ENCODE results near the gene SEZ6.

Gene SEZ6

DNA sequence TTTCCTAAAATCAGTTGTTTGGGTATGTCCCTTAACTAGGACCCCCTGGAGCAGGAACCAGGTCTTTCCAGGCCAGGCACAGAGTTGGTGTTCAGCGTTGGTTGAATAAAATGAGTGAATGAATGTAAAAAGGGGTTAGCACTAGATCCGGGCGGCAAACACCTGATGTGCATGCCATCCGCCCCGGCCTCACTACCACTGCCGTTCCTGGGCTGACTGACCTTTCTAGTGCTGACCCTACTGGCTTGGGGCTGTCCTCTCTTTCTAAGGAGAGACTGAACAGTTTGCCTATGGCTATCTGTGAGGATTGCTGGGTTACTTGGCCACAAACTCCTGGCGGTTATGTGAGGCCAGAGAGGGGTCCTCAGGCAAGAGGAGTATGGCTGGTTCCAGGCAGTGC is 44.4 kb downstream of the SEZ6 start:
- Histone ChIP-seq H3K4me1 (ENCODE audit: low read length) (no peaks in the 10 kb centered on the region), H3K27ac (ENCODE audit: low read length) (no peak overlapping the region), H3K79me2 (ENCODE audit: low read length) (no peaks in the 10 kb centered on the region), H3K4me3 (ENCODE audit: low read length) (no peak overlapping the region), H3K9me3 (replicated peaks; ENCODE audit: insufficient read depth, low read length) (no peaks in the 10 kb centered on the region), H3K36me3 (replicated peaks; ENCODE audit: insufficient read depth, low read length) (no peaks in the 10 kb centered on the region), H3K9me2 (replicated peaks; ENCODE audit: insufficient read depth, low read length) (no peaks in the 10 kb centered on the region), H2AFZ (ENCODE audit: low read length) (no peak overlapping the region), H3K27me3 (replicated peaks; ENCODE audit: insufficient read depth, low read length) (peaks cover 16% of the 10 kb centered on the region), H3F3A (ENCODE audit: insufficient read depth, low read length) (no peaks in the 10 kb centered on the region), H4K20me1 (ENCODE audit: insufficient read depth, low read length) (no peaks in the 10 kb centered on the region), H3K4me2 (ENCODE audit: low read depth, low read length) (no peak overlapping the region), H3K9ac (ENCODE audit: low read length) (no peak overlapping the region)
- no peak for DNase-seq
- TF ChIP-seq EZH2phosphoT487 (IDR thresholded peaks at IDR 0.05; ENCODE audit: low read length) (no peak), EZH2 (optimal IDR thresholded peaks at IDR 0.05; ENCODE audit: low read depth, low read length) (no peak)
- TF ChIP-seq, protein P1, sequence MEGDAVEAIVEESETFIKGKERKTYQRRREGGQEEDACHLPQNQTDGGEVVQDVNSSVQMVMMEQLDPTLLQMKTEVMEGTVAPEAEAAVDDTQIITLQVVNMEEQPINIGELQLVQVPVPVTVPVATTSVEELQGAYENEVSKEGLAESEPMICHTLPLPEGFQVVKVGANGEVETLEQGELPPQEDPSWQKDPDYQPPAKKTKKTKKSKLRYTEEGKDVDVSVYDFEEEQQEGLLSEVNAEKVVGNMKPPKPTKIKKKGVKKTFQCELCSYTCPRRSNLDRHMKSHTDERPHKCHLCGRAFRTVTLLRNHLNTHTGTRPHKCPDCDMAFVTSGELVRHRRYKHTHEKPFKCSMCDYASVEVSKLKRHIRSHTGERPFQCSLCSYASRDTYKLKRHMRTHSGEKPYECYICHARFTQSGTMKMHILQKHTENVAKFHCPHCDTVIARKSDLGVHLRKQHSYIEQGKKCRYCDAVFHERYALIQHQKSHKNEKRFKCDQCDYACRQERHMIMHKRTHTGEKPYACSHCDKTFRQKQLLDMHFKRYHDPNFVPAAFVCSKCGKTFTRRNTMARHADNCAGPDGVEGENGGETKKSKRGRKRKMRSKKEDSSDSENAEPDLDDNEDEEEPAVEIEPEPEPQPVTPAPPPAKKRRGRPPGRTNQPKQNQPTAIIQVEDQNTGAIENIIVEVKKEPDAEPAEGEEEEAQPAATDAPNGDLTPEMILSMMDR (IDR thresholded peaks at IDR 0.05; ENCODE audit: low read length) = no peak

DNA sequence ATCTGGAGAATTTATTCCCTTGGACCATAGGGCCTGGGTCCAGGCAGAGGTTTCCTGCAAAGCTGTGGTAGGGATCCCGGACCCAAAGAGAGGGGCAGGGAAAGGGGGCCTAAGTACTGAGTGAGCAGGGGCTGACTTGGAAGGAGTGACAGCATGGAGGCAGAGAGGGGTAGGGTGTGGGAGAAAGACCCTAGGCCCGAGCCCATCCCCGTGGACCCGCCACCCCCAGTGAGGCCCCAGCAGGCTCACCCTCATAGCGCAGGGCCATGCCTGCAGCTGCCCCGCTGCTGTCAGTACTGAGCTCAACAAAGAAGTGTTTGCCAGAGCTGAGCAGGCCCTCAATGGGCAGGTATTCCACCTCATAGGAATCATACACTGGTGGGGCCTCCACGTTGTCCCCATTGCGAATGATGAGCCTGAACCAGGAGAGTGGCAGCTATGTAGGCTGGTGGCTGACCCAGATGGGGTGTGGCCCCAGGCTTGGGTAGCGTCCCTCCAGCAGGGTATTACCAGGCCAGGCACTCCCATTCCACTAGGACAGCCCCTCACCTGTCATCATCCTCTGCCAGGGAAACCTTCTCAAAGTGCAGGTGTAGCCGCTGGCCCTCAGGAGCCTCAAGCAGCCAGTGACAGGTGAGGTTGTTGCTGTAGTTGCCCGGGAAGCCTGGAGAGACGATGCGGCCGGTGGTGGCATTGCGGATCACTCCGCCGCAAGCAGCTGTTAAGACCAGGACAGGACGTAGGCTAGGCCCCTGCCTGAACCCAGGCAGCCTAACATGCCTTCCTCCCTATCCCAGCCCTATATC is 45.4 kb downstream of the SEZ6 start:
- Histone ChIP-seq H3K36me3 (replicated peaks; ENCODE audit: insufficient read depth, low read length) (no peaks in the 10 kb centered on the region), H3K9me2 (replicated peaks; ENCODE audit: insufficient read depth, low read length) (no peaks in the 10 kb centered on the region), H3K79me2 (ENCODE audit: low read length) (no peaks in the 10 kb centered on the region), H3K9me3 (replicated peaks; ENCODE audit: insufficient read depth, low read length) (no peaks in the 10 kb centered on the region), H3K27ac (ENCODE audit: low read length) (no peak overlapping the region), H3K4me1 (ENCODE audit: low read length) (no peaks in the 10 kb centered on the region), H3K4me3 (ENCODE audit: low read length) (no peak overlapping the region), H4K20me1 (ENCODE audit: insufficient read depth, low read length) (no peaks in the 10 kb centered on the region), H3K27me3 (replicated peaks; ENCODE audit: insufficient read depth, low read length) (peaks cover 16% of the 10 kb centered on the region), H2AFZ (ENCODE audit: low read length) (no peak overlapping the region), H3K9ac (ENCODE audit: low read length) (no peak overlapping the region), H3K4me2 (ENCODE audit: low read depth, low read length) (no peak overlapping the region), H3F3A (ENCODE audit: insufficient read depth, low read length) (no peaks in the 10 kb centered on the region)
- no peak for DNase-seq
- TF ChIP-seq EZH2phosphoT487 (IDR thresholded peaks at IDR 0.05; ENCODE audit: low read length) (no peak), EZH2 (optimal IDR thresholded peaks at IDR 0.05; ENCODE audit: low read depth, low read length) (no peak)
- TF ChIP-seq, protein P1 (IDR thresholded peaks at IDR 0.05; ENCODE audit: low read length) = no peak

DNA sequence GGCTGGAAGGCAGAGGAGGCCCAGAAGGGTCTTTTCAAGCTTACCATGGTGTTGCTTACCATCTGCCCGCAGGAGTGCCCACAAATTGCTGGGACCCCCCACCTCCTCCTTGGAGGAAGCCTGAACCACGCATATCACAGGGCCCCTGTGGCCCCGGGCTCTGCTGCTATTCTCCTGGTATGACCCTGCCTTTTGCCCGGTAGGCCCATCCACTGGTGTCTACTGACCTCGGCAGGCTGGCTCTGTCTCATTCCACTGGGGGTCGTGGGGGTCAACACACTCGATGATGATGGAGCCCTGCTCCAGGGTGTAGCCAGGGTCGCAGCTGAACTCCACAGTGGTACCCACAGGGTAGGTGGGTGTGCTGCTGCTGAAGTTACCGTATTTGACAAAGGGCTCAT is 46.4 kb downstream of the SEZ6 start:
- no peak overlapping the region for H3K4me3 ChIP-seq (ENCODE audit: low read length)
- H3K27ac ChIP-seq (ENCODE audit: low read length) = no peak overlapping the region
- H2AFZ ChIP-seq (ENCODE audit: low read length) = no peak overlapping the region
- DNase-seq = no peak
- TF ChIP-seq EZH2 (optimal IDR thresholded peaks at IDR 0.05; ENCODE audit: low read depth, low read length) (no peak), EZH2phosphoT487 (IDR thresholded peaks at IDR 0.05; ENCODE audit: low read length) (no peak)
- TF ChIP-seq, protein P1 (IDR thresholded peaks at IDR 0.05; ENCODE audit: low read length) = no peak
- H3F3A ChIP-seq (ENCODE audit: insufficient read depth, low read length) = no peaks in the 10 kb centered on the region
- H3K4me2 ChIP-seq (ENCODE audit: low read depth, low read length) = no peak overlapping the region
- no peak overlapping the region for H3K9ac ChIP-seq (ENCODE audit: low read length)
- no peaks in the 10 kb centered on the region for H3K9me2 ChIP-seq (replicated peaks; ENCODE audit: insufficient read depth, low read length)
- no peaks in the 10 kb centered on the region for H4K20me1 ChIP-seq (ENCODE audit: insufficient read depth, low read length)
- H3K9me3 ChIP-seq (replicated peaks; ENCODE audit: insufficient read depth, low read length) = no peaks in the 10 kb centered on the region
- no peaks in the 10 kb centered on the region for H3K36me3 ChIP-seq (replicated peaks; ENCODE audit: insufficient read depth, low read length)
- H3K27me3 ChIP-seq (replicated peaks; ENCODE audit: insufficient read depth, low read length) = peaks cover 15% of the 10 kb centered on the region
- no peaks in the 10 kb centered on the region for H3K79me2 ChIP-seq (ENCODE audit: low read length)
- no peaks in the 10 kb centered on the region for H3K4me1 ChIP-seq (ENCODE audit: low read length)

All from MM.1S (cell line).